Subcutaneous abdominal adipose tissue (tissue), 5 donors: Measurements from ENCODE around the gene TRIO.

Source experiments
- H3K27ac ChIP-seq: one replicate; pipeline ENCODE4 v1.7.0; 2013; ENCODE audit warnings: low read depth, mild to moderate bottlenecking, inconsistent platforms, low read length, moderate library complexity
- H3K27me3 ChIP-seq, 5 donors: one replicate each; pipeline ENCODE4 v1.7.0; 2013; ENCODE audit warnings: low read length in 5 of 5, inconsistent platforms in 1 of 5; ENCODE audit not compliant: control insufficient read depth in 5 of 5, insufficient read depth in 4 of 5
- H3K36me3 ChIP-seq, 5 donors: one replicate each; pipeline ENCODE4 v1.7.0; 2013; ENCODE audit warnings: low read length in 5 of 5; ENCODE audit not compliant: control insufficient read depth in 5 of 5, insufficient read depth in 5 of 5
- H3K4me1 ChIP-seq, 5 donors: one replicate each; pipeline ENCODE4 v1.7.0; 2013; ENCODE audit warnings: low read length in 5 of 5, mild to moderate bottlenecking in 3 of 5, moderate library complexity in 1 of 5; ENCODE audit not compliant: control insufficient read depth in 5 of 5, insufficient read depth in 5 of 5
- H3K4me3 ChIP-seq, 5 donors: one replicate each; pipeline ENCODE4 v1.7.0; 2013; ENCODE audit warnings: low read length in 5 of 5, low read depth in 1 of 5
- H3K9ac ChIP-seq, 5 donors: one replicate each; pipeline ENCODE4 v1.7.0; 2013; ENCODE audit warnings: low read length in 5 of 5, mild to moderate bottlenecking in 4 of 5, moderate library complexity in 3 of 5
- H3K9me3 ChIP-seq, 5 donors: one replicate each; pipeline ENCODE4 v1.7.0; 2013; ENCODE audit warnings: low read length in 5 of 5; ENCODE audit not compliant: control insufficient read depth in 5 of 5
- donor health status: healthy.
- donor health status: healthy.
- donor health status: healthy.
- donor health status: healthy.
- donor health status: healthy.

The TRIO gene

GRCh38 chr5:14513266-14513665 lies 370.1 kb downstream of the TRIO start:
- Histone ChIP-seq H3K4me3 (no peak overlapping the region), H3K9ac (no peak overlapping the region), H3K9me3 (peaks cover 0 to 3% (median 0%) of the 10 kb centered on the region in 5 donors), H3K36me3 (peaks cover 0 to 8% (median 5%) of the 10 kb centered on the region in 5 donors), H3K27ac (no peak overlapping the region), H3K27me3 (no peaks in the 10 kb centered on the region), H3K4me1 (no peaks in the 10 kb centered on the region)

DNA sequence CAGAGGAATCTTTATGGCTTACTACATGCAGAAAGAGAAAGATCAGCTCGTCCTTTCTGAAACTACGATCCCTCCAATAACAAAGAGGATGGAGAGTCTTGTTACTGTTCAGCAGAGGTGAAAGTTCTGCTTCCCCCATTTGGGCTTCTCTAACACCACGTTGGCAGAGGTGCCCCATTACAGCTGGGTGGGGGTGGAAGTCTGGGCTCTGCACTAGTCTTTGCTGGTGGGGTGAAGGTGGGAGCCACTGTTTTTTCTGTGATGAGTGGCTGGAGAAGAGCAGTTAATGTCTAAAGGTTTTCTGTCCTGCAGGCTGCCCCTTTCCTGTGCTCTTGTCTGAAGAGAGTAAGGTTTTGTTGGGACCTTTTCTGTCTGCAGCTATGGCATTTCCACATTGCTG lies 373.8 kb downstream of the TRIO start:
- Histone ChIP-seq H3K4me3 (no peak overlapping the region), H3K27me3 (peaks cover 0 to 3% (median 0%) of the 10 kb centered on the region in 5 donors), H3K9me3 (peaks cover 0 to 3% (median 0%) of the 10 kb centered on the region in 5 donors), H3K4me1 (no peaks in the 10 kb centered on the region), H3K36me3 (no peaks in the 10 kb centered on the region), H3K9ac (no peak overlapping the region), H3K27ac (no peak overlapping the region)

DNA sequence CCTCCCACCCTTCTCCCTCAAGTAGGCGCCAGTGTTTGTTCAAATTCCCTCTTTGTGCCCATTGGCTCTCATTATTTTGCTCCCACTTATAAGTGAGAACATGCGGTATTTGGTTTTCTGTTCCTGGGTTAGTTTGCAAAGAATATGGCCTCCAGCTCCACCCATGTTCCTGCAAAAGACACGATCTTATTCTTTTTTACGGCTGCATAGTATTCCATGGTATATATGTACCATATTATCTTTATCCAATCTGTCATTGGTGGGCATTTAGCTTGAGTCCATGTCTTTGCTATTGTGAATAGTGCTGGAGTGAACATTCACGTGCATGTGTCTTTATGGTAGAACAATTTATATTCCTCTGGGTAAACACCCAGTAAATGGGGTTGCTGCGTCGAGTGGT lies 375.5 kb downstream of the TRIO start:
- no peaks in the 10 kb centered on the region for H3K36me3 ChIP-seq
- H3K9me3 ChIP-seq: peaks cover 0 to 3% (median 0%) of the 10 kb centered on the region in 5 donors
- no peak overlapping the region for H3K27ac ChIP-seq
- no peaks in the 10 kb centered on the region for H3K4me1 ChIP-seq
- no peak overlapping the region for H3K9ac ChIP-seq
- no peak overlapping the region for H3K4me3 ChIP-seq
- H3K27me3 ChIP-seq: peaks cover 0 to 3% (median 0%) of the 10 kb centered on the region in 5 donors

- Histone ChIP-seq H3K9ac (no peak overlapping the region), H3K27me3 (peaks cover 0 to 3% (median 0%) of the 10 kb centered on the region in 5 donors), H3K9me3 (no peaks in the 10 kb centered on the region), H3K4me3 (no peak overlapping the region), H3K36me3 (no peaks in the 10 kb centered on the region), H3K4me1 (no peaks in the 10 kb centered on the region), H3K27ac (no peak overlapping the region)
Observed at GRCh38 chr5:14521748-14522147, 378.6 kb downstream of the TRIO start.

DNA sequence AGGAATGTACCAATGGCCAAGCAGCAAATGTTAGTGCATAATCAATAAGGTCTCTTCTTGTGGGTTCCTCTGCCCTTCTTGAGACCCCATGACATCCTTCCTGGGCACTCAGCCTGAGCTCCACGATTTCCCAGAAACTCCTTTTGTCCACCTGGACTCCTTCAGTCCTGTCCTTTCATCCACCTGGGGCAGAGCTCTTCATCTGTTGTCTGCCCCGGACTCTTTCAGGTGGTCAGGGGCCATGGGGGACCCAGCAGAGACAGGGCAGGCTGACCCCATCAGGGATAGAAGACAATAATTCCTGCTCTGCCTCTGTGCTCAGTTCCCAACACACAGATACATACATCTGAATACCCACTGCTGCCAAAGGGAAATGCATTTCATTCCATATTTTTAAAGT lies 379.6 kb downstream of the TRIO start:
- no peak overlapping the region for H3K9ac ChIP-seq
- H3K27ac ChIP-seq: no peak overlapping the region
- no peaks in the 10 kb centered on the region for H3K4me1 ChIP-seq
- H3K4me3 ChIP-seq: no peak overlapping the region
- H3K27me3 ChIP-seq: peaks cover 0 to 3% (median 0%) of the 10 kb centered on the region in 5 donors
- no peaks in the 10 kb centered on the region for H3K9me3 ChIP-seq
- no peaks in the 10 kb centered on the region for H3K36me3 ChIP-seq

DNA sequence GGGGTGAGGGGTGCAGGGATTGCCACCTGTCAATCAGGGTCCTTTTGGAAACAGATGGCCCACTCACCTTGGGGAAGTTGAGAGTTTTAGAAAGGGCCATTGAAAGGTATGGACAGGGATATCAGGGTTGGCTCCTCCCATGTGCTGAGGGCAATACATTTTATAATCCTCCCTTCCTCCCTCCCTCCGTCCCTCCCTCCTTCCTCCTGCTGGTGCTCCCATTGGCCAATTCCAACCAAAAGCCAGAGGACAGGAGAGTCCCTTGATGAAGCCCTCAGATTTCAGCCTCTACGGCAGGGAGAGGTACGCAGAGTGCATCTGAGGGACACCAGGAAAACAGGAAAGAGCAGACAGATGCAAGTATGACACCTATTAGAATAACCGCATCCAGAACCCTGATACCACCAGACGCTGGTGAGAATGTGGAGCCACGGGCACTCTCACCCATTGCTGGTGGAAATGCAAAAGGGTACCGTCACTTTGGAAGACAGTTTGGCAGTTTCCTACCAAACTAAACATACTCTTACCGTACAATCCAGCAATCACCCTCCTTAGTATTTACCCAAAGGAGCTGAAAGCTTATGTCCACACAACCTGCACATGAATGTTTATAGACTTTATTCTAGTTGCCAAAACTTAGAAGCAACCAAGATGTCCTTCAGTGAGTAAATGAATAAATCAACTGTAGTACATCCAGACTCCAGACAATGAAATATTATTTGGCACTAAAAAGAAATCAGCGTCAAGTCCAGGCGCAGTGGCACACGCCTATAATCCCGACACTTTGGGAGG lies 380.3 kb downstream of the TRIO start:
- Histone ChIP-seq H3K27ac (no peak overlapping the region), H3K9ac (no peak overlapping the region), H3K4me1 (peaks cover 0 to 3% (median 0%) of the 10 kb centered on the region in 5 donors), H3K36me3 (no peaks in the 10 kb centered on the region), H3K27me3 (peaks cover 0 to 3% (median 0%) of the 10 kb centered on the region in 5 donors), H3K9me3 (no peaks in the 10 kb centered on the region), H3K4me3 (no peak overlapping the region)

DNA sequence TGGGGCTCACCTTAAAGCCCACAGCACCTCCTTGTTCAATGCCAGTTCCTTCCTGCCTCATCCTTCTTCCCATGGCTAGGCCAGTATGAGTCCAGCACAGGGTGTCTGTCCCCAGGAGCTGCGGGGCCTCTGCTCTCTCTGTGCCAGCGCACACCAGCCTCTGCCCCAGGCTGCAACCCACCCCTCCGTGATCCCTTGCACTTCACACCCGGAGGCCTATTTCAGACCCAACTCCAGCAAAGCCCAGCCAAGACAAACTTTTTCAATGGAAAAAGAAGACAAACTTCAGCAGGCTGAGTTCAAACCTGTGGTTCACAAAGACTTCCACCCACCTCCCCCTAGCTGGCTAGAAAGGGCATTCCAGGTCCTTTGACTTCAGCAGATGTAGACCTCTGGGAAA lies 382.3 kb downstream of the TRIO start:
- H3K4me1 ChIP-seq: peaks cover 0 to 3% (median 0%) of the 10 kb centered on the region in 5 donors
- no peaks in the 10 kb centered on the region for H3K36me3 ChIP-seq
- no peak overlapping the region for H3K9ac ChIP-seq
- no peaks in the 10 kb centered on the region for H3K9me3 ChIP-seq
- H3K4me3 ChIP-seq: no peak overlapping the region
- H3K27me3 ChIP-seq: peaks cover 0 to 3% (median 0%) of the 10 kb centered on the region in 5 donors
- H3K27ac ChIP-seq: no peak overlapping the region

GRCh38 chr5:14526493-14526892 lies 383.4 kb downstream of the TRIO start:
- Histone ChIP-seq H3K36me3 (no peaks in the 10 kb centered on the region), H3K27ac (no peak overlapping the region), H3K27me3 (peaks cover 0 to under 1% (median 0%) of the 10 kb centered on the region in 5 donors)

GRCh38 chr5:14528115-14528514 lies 385.0 kb downstream of the TRIO start:
- H3K9me3 ChIP-seq: no peaks in the 10 kb centered on the region

More at GRCh38 chr5:14526493-14526892, 383.4 kb downstream of the TRIO start:
- Histone ChIP-seq H3K4me3 (no peak overlapping the region), H3K9ac (no peak overlapping the region), H3K4me1 (peaks cover 0 to 4% (median 0%) of the 10 kb centered on the region in 5 donors), H3K9me3 (no peaks in the 10 kb centered on the region)

DNA sequence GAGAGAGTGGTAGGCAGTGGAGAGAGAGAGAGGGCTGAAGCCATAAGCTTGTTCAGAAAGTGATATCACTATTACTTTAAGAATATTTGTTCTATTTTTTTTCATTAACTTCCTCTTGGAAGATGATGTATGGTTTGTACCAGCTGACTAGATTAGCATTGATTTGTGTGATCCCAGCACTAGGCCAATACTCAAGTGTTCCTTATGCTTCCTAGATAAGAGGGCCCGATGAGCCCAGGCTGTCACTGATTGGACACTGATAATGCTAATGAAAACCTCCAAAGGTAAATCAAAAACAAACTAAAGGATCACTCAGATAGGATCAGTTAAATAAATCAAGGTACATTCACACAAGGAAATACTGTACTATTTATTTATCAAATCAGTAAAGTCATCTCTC lies 385.8 kb downstream of the TRIO start:
- H3K27ac ChIP-seq: no peak overlapping the region
- H3K36me3 ChIP-seq: no peaks in the 10 kb centered on the region
- peaks cover 0 to 11% (median 0%) of the 10 kb centered on the region in 5 donors for H3K4me1 ChIP-seq
- H3K9ac ChIP-seq: no peak overlapping the region
- no peaks in the 10 kb centered on the region for H3K27me3 ChIP-seq
- H3K9me3 ChIP-seq: no peaks in the 10 kb centered on the region
- no peak overlapping the region for H3K4me3 ChIP-seq

More at GRCh38 chr5:14528115-14528514, 385.0 kb downstream of the TRIO start:
- Histone ChIP-seq H3K4me1 (peaks cover 0 to 11% (median 0%) of the 10 kb centered on the region in 5 donors), H3K27ac (no peak overlapping the region), H3K36me3 (no peaks in the 10 kb centered on the region), H3K27me3 (no peaks in the 10 kb centered on the region), H3K9ac (no peak overlapping the region), H3K4me3 (no peak overlapping the region)
